ENCODE data around the gene ATRNL1. TPM values are rescaled to one million over a fixed set of nuclear protein-coding genes. Genes with fewer than 3 reads are reported as not detected.

The ATRNL1 gene
- polyA plus RNA-seq, 1 donor from 2014 or later: 47.8 TPM

DNA sequence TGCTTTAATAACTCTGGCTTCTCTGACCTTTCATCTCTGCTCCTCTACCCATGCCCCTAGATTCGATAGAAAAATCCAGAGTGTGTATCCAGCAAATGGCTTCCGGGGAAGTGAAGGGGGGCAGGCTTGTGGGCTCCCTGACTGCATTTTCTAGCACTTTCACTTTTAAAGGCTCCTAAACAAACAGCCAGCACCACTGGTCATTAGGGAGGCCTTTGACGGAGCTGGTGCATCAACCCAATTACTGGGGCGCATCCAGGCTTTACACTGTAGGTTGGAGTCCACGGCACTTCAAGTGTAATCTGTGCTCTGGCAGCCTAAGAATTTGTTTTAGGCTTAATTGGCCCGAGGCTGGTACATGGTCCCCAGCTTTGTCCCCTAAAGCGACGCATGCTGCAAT is 887.9 kb downstream of the ATRNL1 start:
- no peaks in the 10 kb centered on the region for H3K36me3 ChIP-seq (ENCODE audit: insufficient read depth, low read length)
- no peaks in the 10 kb centered on the region for H3K9me3 ChIP-seq (ENCODE audit: low read length)
- H3K9me2 ChIP-seq (ENCODE audit: insufficient read depth, low read length): no peaks in the 10 kb centered on the region
- H3K27ac ChIP-seq (ENCODE audit: low read length): no peak overlapping the region
- H2AFZ ChIP-seq (ENCODE audit: low read depth, low read length): no peak overlapping the region
- no peak for TF ChIP-seq TAF1 (IDR thresholded peaks at IDR 0.05; ENCODE audit: low read depth)
- no peak overlapping the region for H3K9ac ChIP-seq (ENCODE audit: low read length)
- H3K27me3 ChIP-seq (ENCODE audit: insufficient read depth, low read depth, low read length): no peaks in the 10 kb centered on the region
- no peaks in the 10 kb centered on the region for H4K20me1 ChIP-seq (ENCODE audit: insufficient read depth)
- no peak overlapping the region for H3K4me3 ChIP-seq (ENCODE audit: low read length)
- no peak overlapping the region for H3K4me2 ChIP-seq (ENCODE audit: low read length)
- H3K79me2 ChIP-seq (replicated peaks; ENCODE audit: insufficient read depth, low read length): no peaks in the 10 kb centered on the region
- no peaks in the 10 kb centered on the region for H3F3A ChIP-seq (ENCODE audit: insufficient read depth, low read length, poor library complexity, severe bottlenecking)

DNA sequence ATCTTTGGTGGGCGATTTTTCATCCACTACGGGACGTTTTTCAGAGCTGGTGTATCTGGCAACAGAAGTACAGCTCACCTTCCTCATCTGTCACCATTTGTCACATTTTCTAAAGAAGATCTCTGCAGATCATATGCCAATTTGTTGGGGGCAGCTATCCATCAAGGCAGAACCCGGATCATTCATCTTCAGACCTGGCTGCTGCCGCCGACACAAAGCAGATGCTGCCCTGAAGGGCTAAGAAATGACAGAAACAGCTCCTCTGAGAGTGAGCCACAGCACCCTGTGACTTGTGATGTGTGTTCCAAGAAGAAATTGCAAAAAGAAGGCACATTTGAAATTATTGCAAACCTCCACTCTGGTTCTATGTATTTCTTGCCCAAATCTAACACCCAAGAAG is 888.9 kb downstream of the ATRNL1 start:
- TF ChIP-seq, protein P1, sequence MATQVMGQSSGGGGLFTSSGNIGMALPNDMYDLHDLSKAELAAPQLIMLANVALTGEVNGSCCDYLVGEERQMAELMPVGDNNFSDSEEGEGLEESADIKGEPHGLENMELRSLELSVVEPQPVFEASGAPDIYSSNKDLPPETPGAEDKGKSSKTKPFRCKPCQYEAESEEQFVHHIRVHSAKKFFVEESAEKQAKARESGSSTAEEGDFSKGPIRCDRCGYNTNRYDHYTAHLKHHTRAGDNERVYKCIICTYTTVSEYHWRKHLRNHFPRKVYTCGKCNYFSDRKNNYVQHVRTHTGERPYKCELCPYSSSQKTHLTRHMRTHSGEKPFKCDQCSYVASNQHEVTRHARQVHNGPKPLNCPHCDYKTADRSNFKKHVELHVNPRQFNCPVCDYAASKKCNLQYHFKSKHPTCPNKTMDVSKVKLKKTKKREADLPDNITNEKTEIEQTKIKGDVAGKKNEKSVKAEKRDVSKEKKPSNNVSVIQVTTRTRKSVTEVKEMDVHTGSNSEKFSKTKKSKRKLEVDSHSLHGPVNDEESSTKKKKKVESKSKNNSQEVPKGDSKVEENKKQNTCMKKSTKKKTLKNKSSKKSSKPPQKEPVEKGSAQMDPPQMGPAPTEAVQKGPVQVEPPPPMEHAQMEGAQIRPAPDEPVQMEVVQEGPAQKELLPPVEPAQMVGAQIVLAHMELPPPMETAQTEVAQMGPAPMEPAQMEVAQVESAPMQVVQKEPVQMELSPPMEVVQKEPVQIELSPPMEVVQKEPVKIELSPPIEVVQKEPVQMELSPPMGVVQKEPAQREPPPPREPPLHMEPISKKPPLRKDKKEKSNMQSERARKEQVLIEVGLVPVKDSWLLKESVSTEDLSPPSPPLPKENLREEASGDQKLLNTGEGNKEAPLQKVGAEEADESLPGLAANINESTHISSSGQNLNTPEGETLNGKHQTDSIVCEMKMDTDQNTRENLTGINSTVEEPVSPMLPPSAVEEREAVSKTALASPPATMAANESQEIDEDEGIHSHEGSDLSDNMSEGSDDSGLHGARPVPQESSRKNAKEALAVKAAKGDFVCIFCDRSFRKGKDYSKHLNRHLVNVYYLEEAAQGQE (IDR thresholded peaks at IDR 0.05; ENCODE audit: borderline replicate concordance): no peak
- no peaks in the 10 kb centered on the region for H3K9me2 ChIP-seq (ENCODE audit: insufficient read depth, low read length)
- H3K4me3 ChIP-seq (ENCODE audit: low read length): no peak overlapping the region
- no peak overlapping the region for H2AFZ ChIP-seq (ENCODE audit: low read depth, low read length)
- H3K27ac ChIP-seq (ENCODE audit: low read length): no peak overlapping the region
- no peaks in the 10 kb centered on the region for H4K20me1 ChIP-seq (ENCODE audit: insufficient read depth)
- no peak overlapping the region for H3K4me2 ChIP-seq (ENCODE audit: low read length)
- H3K36me3 ChIP-seq (ENCODE audit: insufficient read depth, low read length): no peaks in the 10 kb centered on the region
- no peak overlapping the region for H3K9ac ChIP-seq (ENCODE audit: low read length)
- no peaks in the 10 kb centered on the region for H3F3A ChIP-seq (ENCODE audit: insufficient read depth, low read length, poor library complexity, severe bottlenecking)
- H3K79me2 ChIP-seq (replicated peaks; ENCODE audit: insufficient read depth, low read length): no peaks in the 10 kb centered on the region
- no peaks in the 10 kb centered on the region for H3K9me3 ChIP-seq (ENCODE audit: low read length)
- no peaks in the 10 kb centered on the region for H3K27me3 ChIP-seq (ENCODE audit: insufficient read depth, low read depth, low read length)

DNA sequence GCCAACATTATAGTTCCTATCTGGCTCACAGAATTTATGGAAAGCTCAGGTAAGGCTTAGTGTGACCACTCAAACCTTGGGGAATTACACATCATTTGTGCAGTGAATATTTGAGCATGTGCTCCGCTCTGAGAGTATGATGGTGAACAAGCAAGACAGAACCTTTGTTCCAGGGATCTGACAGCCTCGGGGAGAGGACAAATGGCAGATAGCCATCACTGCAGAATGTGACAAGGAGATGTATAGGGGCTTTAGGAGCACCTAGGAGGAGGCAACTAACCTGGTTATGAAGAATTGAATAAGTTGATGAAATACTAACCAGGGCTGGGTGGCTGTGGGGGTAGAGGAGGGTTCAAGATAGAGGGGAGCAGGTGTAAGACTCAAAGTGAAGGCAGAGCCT is 889.4 kb downstream of the ATRNL1 start:
- Histone ChIP-seq H3K9me3 (ENCODE audit: low read length) (no peaks in the 10 kb centered on the region), H2AFZ (ENCODE audit: low read depth, low read length) (no peak overlapping the region), H3K79me2 (replicated peaks; ENCODE audit: insufficient read depth, low read length) (no peaks in the 10 kb centered on the region), H3K27me3 (ENCODE audit: insufficient read depth, low read depth, low read length) (no peaks in the 10 kb centered on the region), H3F3A (ENCODE audit: insufficient read depth, low read length, poor library complexity, severe bottlenecking) (no peaks in the 10 kb centered on the region), H3K4me3 (ENCODE audit: low read length) (no peak overlapping the region), H3K9me2 (ENCODE audit: insufficient read depth, low read length) (no peaks in the 10 kb centered on the region), H3K27ac (ENCODE audit: low read length) (no peak overlapping the region), H3K9ac (ENCODE audit: low read length) (no peak overlapping the region), H3K4me2 (ENCODE audit: low read length) (no peak overlapping the region), H4K20me1 (ENCODE audit: insufficient read depth) (no peaks in the 10 kb centered on the region), H3K36me3 (ENCODE audit: insufficient read depth, low read length) (no peaks in the 10 kb centered on the region)
- TF ChIP-seq SMC3 (conservative IDR thresholded peaks at IDR 0.05; ENCODE audit: poor library complexity) (no peak), EZH2 (IDR thresholded peaks at IDR 0.05; ENCODE audit: borderline replicate concordance, insufficient read depth, low read length, poor library complexity, severe bottlenecking) (no peak), MXI1 (conservative IDR thresholded peaks at IDR 0.05; ENCODE audit: poor library complexity, severe bottlenecking) (no peak), RAD21 (conservative IDR thresholded peaks at IDR 0.05) (no peak), POLR2AphosphoS5 (IDR thresholded peaks at IDR 0.05) (no peak), EP300 (conservative IDR thresholded peaks at IDR 0.05; ENCODE audit: poor library complexity, severe bottlenecking) (no peak), TAF1 (IDR thresholded peaks at IDR 0.05; ENCODE audit: low read depth) (no peak)
- TF ChIP-seq, protein P2, sequence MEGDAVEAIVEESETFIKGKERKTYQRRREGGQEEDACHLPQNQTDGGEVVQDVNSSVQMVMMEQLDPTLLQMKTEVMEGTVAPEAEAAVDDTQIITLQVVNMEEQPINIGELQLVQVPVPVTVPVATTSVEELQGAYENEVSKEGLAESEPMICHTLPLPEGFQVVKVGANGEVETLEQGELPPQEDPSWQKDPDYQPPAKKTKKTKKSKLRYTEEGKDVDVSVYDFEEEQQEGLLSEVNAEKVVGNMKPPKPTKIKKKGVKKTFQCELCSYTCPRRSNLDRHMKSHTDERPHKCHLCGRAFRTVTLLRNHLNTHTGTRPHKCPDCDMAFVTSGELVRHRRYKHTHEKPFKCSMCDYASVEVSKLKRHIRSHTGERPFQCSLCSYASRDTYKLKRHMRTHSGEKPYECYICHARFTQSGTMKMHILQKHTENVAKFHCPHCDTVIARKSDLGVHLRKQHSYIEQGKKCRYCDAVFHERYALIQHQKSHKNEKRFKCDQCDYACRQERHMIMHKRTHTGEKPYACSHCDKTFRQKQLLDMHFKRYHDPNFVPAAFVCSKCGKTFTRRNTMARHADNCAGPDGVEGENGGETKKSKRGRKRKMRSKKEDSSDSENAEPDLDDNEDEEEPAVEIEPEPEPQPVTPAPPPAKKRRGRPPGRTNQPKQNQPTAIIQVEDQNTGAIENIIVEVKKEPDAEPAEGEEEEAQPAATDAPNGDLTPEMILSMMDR (IDR thresholded peaks at IDR 0.05; ENCODE audit: poor library complexity, severe bottlenecking): no peak
- TF ChIP-seq, protein P1 (IDR thresholded peaks at IDR 0.05; ENCODE audit: borderline replicate concordance): no peak
